ENCODE results near the gene SDHAF2.
A peak's percentile ranks its signal among the peaks of the same experiment; 100 is the strongest.
"Not testable (repeated sequence)": the region's sequence is repeated elsewhere in the genome, so short reads cannot be mapped to it uniquely, and the experiment has no call there.

The SDHAF2 gene

GRCh38 chr11:61429691-61430582, at the start of gene SDHAF2, which contains the start of gene CPSF7:
Gene SDHAF2, plus strand, starts transcription at chr11:61430124. Its CDS starts 23 bp downstream, at chr11:61430147.
Gene CPSF7, minus strand, starts transcription at chr11:61429975. Its CDS starts 740 bp downstream, at chr11:61429235.
- H3K4me3 ChIP-seq, result peak within 1 kb of the TSS; percentile 60 to 95 (median 88)
- H3K27ac ChIP-seq, result peak within 1 kb of the TSS; percentile 92 to 100 (median 98)

GRCh38 chr11:61380884-61381283, 49.0 kb upstream of the SDHAF2 start:
- Histone ChIP-seq H3K27ac (no peak overlapping the region), H3K4me3 (no peak overlapping the region)

- H3K4me3 ChIP-seq, H3K27ac ChIP-seq: not testable (repeated sequence)
Observed at GRCh38 chr11:61383859-61384258, 46.1 kb upstream of the SDHAF2 start.

- Histone ChIP-seq H3K4me3 (no peak overlapping the region), H3K27ac (no peak overlapping the region)
Observed at GRCh38 chr11:61384271-61385242, 45.4 kb upstream of the SDHAF2 start.

GRCh38 chr11:61390161-61390560, 39.8 kb upstream of the SDHAF2 start:
- H3K4me3 ChIP-seq, result no peak overlapping the region
- H3K27ac ChIP-seq, result no peak overlapping the region

GRCh38 chr11:61392981-61393595, 36.8 kb upstream of the SDHAF2 start:
- H3K27ac ChIP-seq, result peak overlapping the region; percentile 46 to 96 (median 85)
- peak overlapping the region; percentile 46 to 69 (median 64) for H3K4me3 ChIP-seq

GRCh38 chr11:61401173-61401572, 28.8 kb upstream of the SDHAF2 start:
- Histone ChIP-seq H3K4me3 (no peak overlapping the region), H3K27ac (peak overlapping the region in 2 of 21 experiments; percentile 6 to 10)

- no peak overlapping the region for H3K27ac ChIP-seq
- H3K4me3 ChIP-seq, result no peak overlapping the region
Observed at GRCh38 chr11:61401573-61401972, 28.4 kb upstream of the SDHAF2 start.

GRCh38 chr11:61403658-61404057, 26.3 kb upstream of the SDHAF2 start:
- no peak overlapping the region for H3K4me3 ChIP-seq
- H3K27ac ChIP-seq, result no peak overlapping the region

- Histone ChIP-seq H3K27ac (peak overlapping the region in 2 of 21 experiments; percentile 19 to 21), H3K4me3 (no peak overlapping the region)
Observed at GRCh38 chr11:61404103-61404502, 25.8 kb upstream of the SDHAF2 start.

GRCh38 chr11:61404641-61405040, 25.3 kb upstream of the SDHAF2 start:
- H3K27ac ChIP-seq, result peak overlapping the region in 2 of 21 experiments; percentile 19 to 21
- H3K4me3 ChIP-seq, result no peak overlapping the region

- Histone ChIP-seq H3K4me3 (no peak overlapping the region), H3K27ac (no peak overlapping the region)
Observed at GRCh38 chr11:61406067-61406466, 23.9 kb upstream of the SDHAF2 start.

- H3K4me3 ChIP-seq, result no peak overlapping the region
- peak overlapping the region in 1 of 21 experiments; percentile 16 for H3K27ac ChIP-seq
Observed at GRCh38 chr11:61406991-61407728, 22.8 kb upstream of the SDHAF2 start.

GRCh38 chr11:61411589-61411988, 18.3 kb upstream of the SDHAF2 start:
- no peak overlapping the region for H3K27ac ChIP-seq

GRCh38 chr11:61413496-61413895, 16.4 kb upstream of the SDHAF2 start:
- H3K4me3 ChIP-seq, result no peak overlapping the region
- H3K27ac ChIP-seq, result no peak overlapping the region

More at GRCh38 chr11:61411589-61411988, 18.3 kb upstream of the SDHAF2 start:
- no peak overlapping the region for H3K4me3 ChIP-seq

GRCh38 chr11:61414547-61414946, 15.4 kb upstream of the SDHAF2 start:
- Histone ChIP-seq H3K4me3 (no peak overlapping the region), H3K27ac (no peak overlapping the region)

GRCh38 chr11:61415381-61415780, 14.5 kb upstream of the SDHAF2 start:
- Histone ChIP-seq H3K27ac (no peak overlapping the region), H3K4me3 (no peak overlapping the region)

- Histone ChIP-seq H3K27ac (no peak overlapping the region), H3K4me3 (no peak overlapping the region)
Observed at GRCh38 chr11:61416941-61417340, 13.0 kb upstream of the SDHAF2 start.

GRCh38 chr11:61417670-61418069, 12.3 kb upstream of the SDHAF2 start:
- no peak overlapping the region for H3K4me3 ChIP-seq
- H3K27ac ChIP-seq, result peak overlapping the region in 1 of 21 experiments; percentile 11

All from skin epidermis (tissue), 12 donors.